HCT116 (cell line): ENCODE results near the gene FAM120A. TPM values are rescaled to one million over a fixed set of nuclear protein-coding genes. Genes with fewer than 3 reads are reported as not detected.
A peak's percentile ranks its signal among the peaks of the same experiment; 100 is the strongest.

Experiments used
- ATAC-seq: fragments of 200-7000 bp; cut with Tn5 transposase; 2 replicates; pipeline ENCODE4 v1.9.1; 2020; ENCODE audit warnings: mild to moderate bottlenecking, moderate library complexity
- BruUV-seq: library from RNA; stranded (reverse); fragments of 400-500 nt; replicated peaks from 2 replicates; lab custom pipeline; 2021; lab: Mats Ljungman, UMichigan
- CTCF ChIA-PET: fragments of 300-600 bp; sonication (Branson Sonifier 250); formaldehyde crosslinking; loops from one replicate; lab custom pipeline; 2021; ENCODE audit warnings: antibody characterized with exemption; lab: Charles Lee
- POLR2A ChIA-PET: fragments of 300-600, 350-600 bp; sonication (Branson Sonifier 250); formaldehyde crosslinking; loops from one replicate; lab custom pipeline; 2021; ENCODE audit warnings: antibody characterized with exemption; lab: Charles Lee
- RAD21 ChIA-PET, 2 experiments: fragments of 300-600 bp; sonication (Branson Sonifier 250); formaldehyde crosslinking; loops; one replicate each; lab custom pipeline; 2023; ENCODE audit warnings: low total read pairs in 2 of 2; ENCODE audit not compliant: uncharacterized antibody in 2 of 2, unreplicated experiment in 2 of 2, low non-redundant PET in 1 of 2; lab: Charles Lee
- DNase-seq: peaks from one replicate; pipeline ENCODE4 v3.0.0-alpha.2; 2010; ENCODE audit warnings: low read depth, low spot score
- H2AFZ ChIP-seq: fragments of 200-600 bp; shearing (Covaris generic), sonication (generic); 2 replicates; pipeline ENCODE4 v1.6.1; 2017; ENCODE audit warnings: low read depth, mixed run types, mixed read lengths, antibody characterized with exemption, low read length; ENCODE audit not compliant: poor library complexity, severe bottlenecking
- H3K27ac ChIP-seq: 2 replicates; pipeline ENCODE4 v1.5.1; 2012; ENCODE audit warnings: low read depth, low read length
- H3K27me3 ChIP-seq: fragments of 200-600 bp; sonication (generic); 2 replicates; pipeline ENCODE4 v1.6.1; 2016; ENCODE audit warnings: mixed run types, low read length, mixed read lengths; ENCODE audit not compliant: insufficient read depth
- H3K36me3 ChIP-seq, 2 experiments: fragments of 200-500 bp in 1 of 2; fragments of 200-600 bp in 1 of 2; sonication (Bioruptor generic) in 1 of 2; sonication (generic) in 1 of 2; 2 replicates each; pipeline versions ENCODE4 v1.5.1 to v1.6.1; 2014 to 2016; ENCODE audit warnings: low read length in 2 of 2, inconsistent platforms in 1 of 2, mixed read lengths in 1 of 2, mixed run types in 1 of 2; ENCODE audit not compliant: insufficient read depth in 2 of 2, control insufficient read depth in 1 of 2
- H3K4me1 ChIP-seq, 2 experiments: fragments of 200-600 bp in 1 of 2; sonication (generic) in 1 of 2; 2 replicates each; pipeline versions ENCODE4 v1.5.1 to v1.6.1; 2012 to 2017; ENCODE audit warnings: low read length in 2 of 2, inconsistent platforms in 1 of 2, mild to moderate bottlenecking in 1 of 2, mixed read lengths in 1 of 2, mixed run types in 1 of 2, moderate library complexity in 1 of 2; ENCODE audit not compliant: insufficient read depth in 2 of 2, control insufficient read depth in 1 of 2
- H3K4me2 ChIP-seq: fragments of 200-600 bp; sonication (generic); 2 replicates; pipeline ENCODE4 v1.6.1; 2017; ENCODE audit warnings: mixed run types, low read length, mixed read lengths
- H3K4me3 ChIP-seq, 2 experiments: fragments of 200-600 bp in 1 of 2; sonication (generic) in 1 of 2; replicated peaks in 1 of 2; 2 replicates each; pipeline ENCODE4 v1.5.1; 2011 to 2016; ENCODE audit warnings: low read length in 2 of 2, control low read depth in 1 of 2, low read depth in 1 of 2, mild to moderate bottlenecking in 1 of 2, mixed read lengths in 1 of 2, mixed run types in 1 of 2
- H3K79me2 ChIP-seq: fragments of 200-600 bp; sonication (generic); 2 replicates; pipeline ENCODE4 v1.6.1; 2017; ENCODE audit warnings: mild to moderate bottlenecking, mixed run types, low read length, moderate library complexity, mixed read lengths; ENCODE audit not compliant: insufficient read depth
- H3K9ac ChIP-seq: fragments of 200-600 bp; sonication (generic); 2 replicates; pipeline ENCODE4 v1.6.1; 2016; ENCODE audit warnings: low read length, mixed read lengths
- H3K9me2 ChIP-seq: fragments of 200-600 bp; sonication (generic), shearing (Covaris generic); 2 replicates; pipeline ENCODE4 v1.6.1; 2017; ENCODE audit warnings: mixed run types, mild to moderate bottlenecking, moderate library complexity; ENCODE audit not compliant: insufficient read depth
- H3K9me3 ChIP-seq, 2 experiments: fragments of 200-500 bp in 1 of 2; fragments of 200-600 bp in 1 of 2; sonication (Bioruptor generic) in 1 of 2; sonication (generic) in 1 of 2; 2 replicates each; pipeline ENCODE4 v1.6.1; 2014 to 2017; ENCODE audit warnings: low read length in 2 of 2, mixed read lengths in 2 of 2, inconsistent platforms in 1 of 2, low read depth in 1 of 2, mild to moderate bottlenecking in 1 of 2, mixed run types in 1 of 2, moderate library complexity in 1 of 2; ENCODE audit not compliant: control insufficient read depth in 1 of 2, insufficient read depth in 1 of 2
- H4K20me1 ChIP-seq: fragments of 200-600 bp; sonication (generic), shearing (Covaris generic); 2 replicates; pipeline ENCODE4 v1.6.1; 2017; ENCODE audit warnings: mixed run types, mild to moderate bottlenecking, moderate library complexity; ENCODE audit not compliant: insufficient read depth
- ATF3 ChIP-seq: IDR thresholded peaks from 2 replicates; pipeline ENCODE4 v1.6.1; 2012
- CEBPB ChIP-seq: IDR thresholded peaks from 2 replicates; pipeline ENCODE4 v1.6.1; 2012; ENCODE audit warnings: low read depth
- CTCF ChIP-seq, 3 experiments: fragments of 200-600 bp in 1 of 3; sonication (generic) in 1 of 3; IDR thresholded peaks in 2 of 3; conservative IDR thresholded peaks in 1 of 3; 2 replicates each; pipeline ENCODE4 v1.5.1; 2012 to 2017; ENCODE audit warnings: low read depth in 2 of 3, low read length in 2 of 3, antibody characterized with exemption in 1 of 3, borderline replicate concordance in 1 of 3, control low read depth in 1 of 3, mild to moderate bottlenecking in 1 of 3, mixed read lengths in 1 of 3, mixed run types in 1 of 3, moderate library complexity in 1 of 3; ENCODE audit not compliant: insufficient read depth in 1 of 3
- ELF1 ChIP-seq: IDR thresholded peaks from 2 replicates; pipeline ENCODE4 v1.6.1; 2012; ENCODE audit warnings: low read depth, borderline replicate concordance
- EZH2phosphoT487 ChIP-seq: fragments of 200-600 bp; IDR thresholded peaks from 2 replicates; pipeline ENCODE4 v1.6.1; 2018; ENCODE audit warnings: antibody characterized with exemption, borderline replicate concordance
- MAX ChIP-seq: IDR thresholded peaks from 2 replicates; pipeline ENCODE4 v1.6.1; 2012
- POLR2A ChIP-seq: IDR thresholded peaks from 2 replicates; pipeline ENCODE4 v1.7.0; 2011; ENCODE audit warnings: borderline replicate concordance; ENCODE audit not compliant: insufficient read depth, insufficient read length; ENCODE audit errors: extremely low read depth
- RAD21 ChIP-seq: IDR thresholded peaks from 2 replicates; pipeline ENCODE4 v1.6.1; 2012; ENCODE audit warnings: low read depth, mild to moderate bottlenecking
- SP1 ChIP-seq: IDR thresholded peaks from 2 replicates; pipeline ENCODE4 v1.6.1; 2012; ENCODE audit warnings: low read depth
- ZFX ChIP-seq: fragments of 450-650 bp; IDR thresholded peaks from 2 replicates; pipeline ENCODE4 v1.6.1; 2017
- ZNF274 ChIP-seq: fragments of 200-500 bp; sonication (Bioruptor generic); IDR thresholded peaks from 2 replicates; pipeline ENCODE4 v1.6.1; 2014; ENCODE audit warnings: mild to moderate bottlenecking, low read depth, low read length, inconsistent platforms
- intact Hi-C: fragments of 100-400 bp; cut with micrococcal nuclease; formaldehyde crosslinking; loops from 2 replicates; pipeline ENCODE4 v1.10.0; 2022
- total RNA-seq: library from RNA; stranded (reverse); gene quantifications from one replicate; pipeline ENCODE4 v1.2.1, GENCODE V29; 2021; ENCODE audit not compliant: unreplicated experiment
- TF ChIP-seq, protein P1 (sequence below): IDR thresholded peaks from 2 replicates; pipeline ENCODE4 v1.6.1; 2012; ENCODE audit warnings: low read depth

Gene FAM120A
- total RNA-seq, 1 experiment from 2014 or later, result 122 TPM

GRCh38 chr9:93475856-93476255 lies 24.4 kb downstream of the FAM120A start:
- TF ChIP-seq RAD21, result no peak
- TF ChIP-seq ELF1, result no peak
- no peak for TF ChIP-seq CTCF (IDR thresholded peaks at IDR 0.05 in 2 of 3, conservative IDR thresholded peaks at IDR 0.05 in 1 of 3; ENCODE audit: borderline replicate concordance in 1 of 3, insufficient read depth in 1 of 3, low read depth in 2 of 3, low read length in 2 of 3)
- TF ChIP-seq CEBPB, result no peak
- TF ChIP-seq POLR2A, result no peak
- TF ChIP-seq SP1, result no peak
- no peak for TF ChIP-seq ZNF274
- CTCF ChIA-PET, result no interaction called here
- H3K36me3 ChIP-seq, result peaks cover 4 to 8% of the 10 kb centered on the region in 2 experiments; a peak in 3 of 4 replicates
- no peaks in the 10 kb centered on the region for H3K4me1 ChIP-seq
- H3K9me2 ChIP-seq, result no peaks in the 10 kb centered on the region
- H3K9ac ChIP-seq, result no peak overlapping the region
- peaks cover 20% of the 10 kb centered on the region; the same call in 1 of the 2 replicates for H4K20me1 ChIP-seq
- no peaks in the 10 kb centered on the region for H3K9me3 ChIP-seq
- ATAC-seq (no peak), DNase-seq (no peak)
- no peaks in the 10 kb centered on the region for H3K27me3 ChIP-seq
- BruUV-seq, result no TSS peak
- no peak overlapping the region for H2AFZ ChIP-seq
- POLR2A ChIA-PET, result no interaction called here
- RAD21 ChIA-PET, result no interaction called here
- no peak overlapping the region for H3K27ac ChIP-seq
- H3K4me2 ChIP-seq, result no peak overlapping the region
- H3K79me2 ChIP-seq, result peaks cover 96% of the 10 kb centered on the region
- no peak overlapping the region for H3K4me3 ChIP-seq
- intact Hi-C loops, result no loop called here

DNA sequence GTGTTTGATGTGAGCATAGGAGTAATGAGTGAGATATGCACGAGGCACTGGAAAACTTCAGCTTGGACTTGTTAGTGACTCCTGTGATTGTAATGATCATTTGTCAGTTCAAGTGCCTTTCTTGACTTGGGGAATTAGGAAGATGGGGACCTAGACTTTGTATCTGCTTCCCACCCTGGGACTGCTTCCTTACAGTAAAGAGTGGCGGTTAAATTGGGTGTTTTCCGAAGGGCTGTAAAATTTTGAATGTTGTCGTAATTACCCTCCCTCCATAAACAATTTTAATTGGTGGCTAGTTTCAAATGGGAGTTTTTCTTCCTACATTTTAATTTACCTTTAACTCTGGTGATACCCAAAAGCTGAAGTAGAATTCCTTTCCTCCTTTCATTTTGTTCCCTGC lies 25.4 kb downstream of the FAM120A start:
- Histone ChIP-seq H3K9me3 (no peaks in the 10 kb centered on the region), H3K9me2 (no peaks in the 10 kb centered on the region), H3K9ac (no peak overlapping the region), H3K4me1 (no peaks in the 10 kb centered on the region), H3K36me3 (peaks cover 0 to 4% of the 10 kb centered on the region in 2 experiments; a peak in 3 of 4 replicates), H3K27me3 (no peaks in the 10 kb centered on the region), H2AFZ (no peak overlapping the region), H4K20me1 (peaks cover 22% of the 10 kb centered on the region; the same call in 1 of the 2 replicates), H3K27ac (no peak overlapping the region), H3K4me3 (no peak overlapping the region), H3K4me2 (no peak overlapping the region), H3K79me2 (peaks cover 96% of the 10 kb centered on the region)
- DNase-seq (no peak), ATAC-seq (no peak)
- intact Hi-C loops, result no loop called here
- TSS peak; percentile 7 for BruUV-seq
- RAD21 ChIA-PET, result no interaction called here
- TF ChIP-seq ATF3, result no peak
- TF ChIP-seq RAD21, result no peak
- TF ChIP-seq ZFX, result no peak
- TF ChIP-seq, protein P1, sequence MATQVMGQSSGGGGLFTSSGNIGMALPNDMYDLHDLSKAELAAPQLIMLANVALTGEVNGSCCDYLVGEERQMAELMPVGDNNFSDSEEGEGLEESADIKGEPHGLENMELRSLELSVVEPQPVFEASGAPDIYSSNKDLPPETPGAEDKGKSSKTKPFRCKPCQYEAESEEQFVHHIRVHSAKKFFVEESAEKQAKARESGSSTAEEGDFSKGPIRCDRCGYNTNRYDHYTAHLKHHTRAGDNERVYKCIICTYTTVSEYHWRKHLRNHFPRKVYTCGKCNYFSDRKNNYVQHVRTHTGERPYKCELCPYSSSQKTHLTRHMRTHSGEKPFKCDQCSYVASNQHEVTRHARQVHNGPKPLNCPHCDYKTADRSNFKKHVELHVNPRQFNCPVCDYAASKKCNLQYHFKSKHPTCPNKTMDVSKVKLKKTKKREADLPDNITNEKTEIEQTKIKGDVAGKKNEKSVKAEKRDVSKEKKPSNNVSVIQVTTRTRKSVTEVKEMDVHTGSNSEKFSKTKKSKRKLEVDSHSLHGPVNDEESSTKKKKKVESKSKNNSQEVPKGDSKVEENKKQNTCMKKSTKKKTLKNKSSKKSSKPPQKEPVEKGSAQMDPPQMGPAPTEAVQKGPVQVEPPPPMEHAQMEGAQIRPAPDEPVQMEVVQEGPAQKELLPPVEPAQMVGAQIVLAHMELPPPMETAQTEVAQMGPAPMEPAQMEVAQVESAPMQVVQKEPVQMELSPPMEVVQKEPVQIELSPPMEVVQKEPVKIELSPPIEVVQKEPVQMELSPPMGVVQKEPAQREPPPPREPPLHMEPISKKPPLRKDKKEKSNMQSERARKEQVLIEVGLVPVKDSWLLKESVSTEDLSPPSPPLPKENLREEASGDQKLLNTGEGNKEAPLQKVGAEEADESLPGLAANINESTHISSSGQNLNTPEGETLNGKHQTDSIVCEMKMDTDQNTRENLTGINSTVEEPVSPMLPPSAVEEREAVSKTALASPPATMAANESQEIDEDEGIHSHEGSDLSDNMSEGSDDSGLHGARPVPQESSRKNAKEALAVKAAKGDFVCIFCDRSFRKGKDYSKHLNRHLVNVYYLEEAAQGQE, result no peak
- no peak for TF ChIP-seq SP1
- no peak for TF ChIP-seq EZH2phosphoT487
- TF ChIP-seq MAX, result no peak
- CTCF ChIA-PET, result interaction anchor here (1.9 kb wide), 1 partner anchor 90 kb away, joined by 6 read pairs; no protein-coding TSS in a partner anchor
- POLR2A ChIA-PET, result no interaction called here
